Esophagus (tissue), 2 donors: ENCODE data around the gene TNFAIP3. TPM values are rescaled to one million over a fixed set of nuclear protein-coding genes. Genes with fewer than 3 reads are reported as not detected.

ENCODE experiments used
- H3K27ac ChIP-seq, 2 donors: one replicate each; pipeline ENCODE4 v1.5.1; 2013; ENCODE audit warnings: low read depth in 2 of 2, mild to moderate bottlenecking in 2 of 2, inconsistent platforms in 1 of 2, low read length in 1 of 2, moderate library complexity in 1 of 2
- H3K27me3 ChIP-seq, 2 donors: one replicate each; pipeline ENCODE4 v1.6.1; 2013; ENCODE audit warnings: low read length in 2 of 2, control low read depth in 1 of 2, mild to moderate bottlenecking in 1 of 2; ENCODE audit not compliant: insufficient read depth in 2 of 2, control insufficient read depth in 1 of 2
- H3K36me3 ChIP-seq, 2 donors: one replicate each; pipeline ENCODE4 v1.6.1; 2013; ENCODE audit warnings: low read length in 1 of 2; ENCODE audit not compliant: control insufficient read depth in 2 of 2, insufficient read depth in 2 of 2
- H3K4me1 ChIP-seq, 2 donors: one replicate each; pipeline ENCODE4 v1.6.1; 2013; ENCODE audit warnings: low read length in 1 of 2; ENCODE audit not compliant: control insufficient read depth in 2 of 2, insufficient read depth in 2 of 2
- H3K4me3 ChIP-seq, 2 donors: one replicate each; pipeline ENCODE4 v1.5.1; 2013; ENCODE audit warnings: low read length in 2 of 2, mild to moderate bottlenecking in 2 of 2, low read depth in 1 of 2, moderate library complexity in 1 of 2
- H3K9me3 ChIP-seq, 2 donors: one replicate each; pipeline ENCODE4 v1.6.1; 2013; ENCODE audit warnings: mild to moderate bottlenecking in 2 of 2, low read depth in 1 of 2, low read length in 1 of 2, moderate library complexity in 1 of 2; ENCODE audit not compliant: control insufficient read depth in 2 of 2, insufficient read depth in 1 of 2
- WGBS, 2 donors: extraction: QIAGEN DNeasy Blood & Tissue Kit; methylation state at CpG; one replicate each; pipeline ENCODE4 v1.1.7; 2013; 5-methylcytosine and 5-hydroxymethylcytosine counted together
- polyA plus RNA-seq, 2 donors: library from polyadenylated mRNA; stranded (reverse); fragments of 200-250 nt; gene quantifications; one replicate each; pipeline ENCODE4 v1.2.3, GENCODE V29; 2013
- donor health status: healthy with polysubstance abuse.
- donor health status: Bipolar disorder and iron deficiency.

Gene TNFAIP3
- polyA plus RNA-seq, 2 donors = 5.6 to 10.7 TPM

- Histone ChIP-seq H3K4me3 (no peak overlapping the region), H3K4me1 (no peaks in the 10 kb centered on the region), H3K27ac (no peak overlapping the region), H3K9me3 (no peaks in the 10 kb centered on the region), H3K27me3 (no peaks in the 10 kb centered on the region), H3K36me3 (no peaks in the 10 kb centered on the region)
- 74 to 86% methylated on average over 3 of the region's 3 CpGs for WGBS, 2 donors
Observed at GRCh38 chr6:137913434-137913833, 46.4 kb downstream of the TNFAIP3 start.

- H3K36me3 ChIP-seq = no peaks in the 10 kb centered on the region
- H3K27ac ChIP-seq = no peak overlapping the region
- no peaks in the 10 kb centered on the region for H3K9me3 ChIP-seq
- H3K4me3 ChIP-seq = no peak overlapping the region
- H3K27me3 ChIP-seq = no peaks in the 10 kb centered on the region
- no peaks in the 10 kb centered on the region for H3K4me1 ChIP-seq
Observed at GRCh38 chr6:137913996-137914529, 47.0 kb downstream of the TNFAIP3 start.

GRCh38 chr6:137914530-137915193, 47.6 kb downstream of the TNFAIP3 start:
- H3K4me1 ChIP-seq = no peaks in the 10 kb centered on the region
- H3K27me3 ChIP-seq = no peaks in the 10 kb centered on the region
- H3K4me3 ChIP-seq = no peak overlapping the region
- 87 to 89% methylated on average over 4 of the region's 4 CpGs for WGBS, 2 donors
- H3K36me3 ChIP-seq = no peaks in the 10 kb centered on the region
- H3K9me3 ChIP-seq = no peaks in the 10 kb centered on the region
- no peak overlapping the region for H3K27ac ChIP-seq

- Histone ChIP-seq H3K4me1 (no peaks in the 10 kb centered on the region), H3K27ac (no peak overlapping the region), H3K9me3 (no peaks in the 10 kb centered on the region), H3K27me3 (no peaks in the 10 kb centered on the region), H3K4me3 (no peak overlapping the region), H3K36me3 (no peaks in the 10 kb centered on the region)
- 76 to 79% methylated on average over 4 of the region's 4 CpGs for WGBS, 2 donors
Observed at GRCh38 chr6:137915790-137916189, 48.7 kb downstream of the TNFAIP3 start.

- WGBS, 2 donors = 91 to 98% methylated on average over 1 of the region's 1 CpG
- no peaks in the 10 kb centered on the region for H3K36me3 ChIP-seq
Observed at GRCh38 chr6:137917551-137918325, 50.7 kb downstream of the TNFAIP3 start.

GRCh38 chr6:137919502-137919823, 52.4 kb downstream of the TNFAIP3 start:
- no peak overlapping the region for H3K4me3 ChIP-seq
- H3K9me3 ChIP-seq = no peaks in the 10 kb centered on the region
- no peaks in the 10 kb centered on the region for H3K4me1 ChIP-seq
- H3K36me3 ChIP-seq = no peaks in the 10 kb centered on the region
- 86 to 90% methylated on average over 3 of the region's 3 CpGs for WGBS, 2 donors
- no peaks in the 10 kb centered on the region for H3K27me3 ChIP-seq
- no peak overlapping the region for H3K27ac ChIP-seq

More at GRCh38 chr6:137917551-137918325, 50.7 kb downstream of the TNFAIP3 start:
- no peaks in the 10 kb centered on the region for H3K9me3 ChIP-seq
- no peak overlapping the region for H3K27ac ChIP-seq
- H3K4me3 ChIP-seq = no peak overlapping the region
- no peaks in the 10 kb centered on the region for H3K4me1 ChIP-seq
- H3K27me3 ChIP-seq = no peaks in the 10 kb centered on the region

GRCh38 chr6:137919837-137920730, 53.0 kb downstream of the TNFAIP3 start:
- Histone ChIP-seq H3K27ac (no peak overlapping the region), H3K4me3 (no peak overlapping the region), H3K36me3 (no peaks in the 10 kb centered on the region), H3K27me3 (no peaks in the 10 kb centered on the region), H3K4me1 (no peaks in the 10 kb centered on the region), H3K9me3 (no peaks in the 10 kb centered on the region)
- WGBS, 2 donors = 83 to 90% methylated on average over 8 of the region's 8 CpGs

- H3K9me3 ChIP-seq = no peaks in the 10 kb centered on the region
- no peaks in the 10 kb centered on the region for H3K36me3 ChIP-seq
- H3K27me3 ChIP-seq = no peaks in the 10 kb centered on the region
- H3K4me3 ChIP-seq = no peak overlapping the region
- H3K4me1 ChIP-seq = no peaks in the 10 kb centered on the region
- H3K27ac ChIP-seq = no peak overlapping the region
- WGBS, 2 donors = 92 to 96% methylated on average over 5 of the region's 5 CpGs
Observed at GRCh38 chr6:137921823-137922222, 54.8 kb downstream of the TNFAIP3 start.

- H3K27me3 ChIP-seq = no peaks in the 10 kb centered on the region
- 81 to 90% methylated on average over 4 of the region's 4 CpGs for WGBS, 2 donors
- no peaks in the 10 kb centered on the region for H3K36me3 ChIP-seq
- no peaks in the 10 kb centered on the region for H3K9me3 ChIP-seq
- no peak overlapping the region for H3K27ac ChIP-seq
- H3K4me3 ChIP-seq = no peak overlapping the region
- H3K4me1 ChIP-seq = no peaks in the 10 kb centered on the region
Observed at GRCh38 chr6:137923866-137924653, 57.0 kb downstream of the TNFAIP3 start.
